ENCODE results near the gene ASIC1.
"Not testable (repeated sequence)": the region's sequence is repeated elsewhere in the genome, so short reads cannot be mapped to it uniquely, and the experiment has no call there.

ASIC1 gene

DNA sequence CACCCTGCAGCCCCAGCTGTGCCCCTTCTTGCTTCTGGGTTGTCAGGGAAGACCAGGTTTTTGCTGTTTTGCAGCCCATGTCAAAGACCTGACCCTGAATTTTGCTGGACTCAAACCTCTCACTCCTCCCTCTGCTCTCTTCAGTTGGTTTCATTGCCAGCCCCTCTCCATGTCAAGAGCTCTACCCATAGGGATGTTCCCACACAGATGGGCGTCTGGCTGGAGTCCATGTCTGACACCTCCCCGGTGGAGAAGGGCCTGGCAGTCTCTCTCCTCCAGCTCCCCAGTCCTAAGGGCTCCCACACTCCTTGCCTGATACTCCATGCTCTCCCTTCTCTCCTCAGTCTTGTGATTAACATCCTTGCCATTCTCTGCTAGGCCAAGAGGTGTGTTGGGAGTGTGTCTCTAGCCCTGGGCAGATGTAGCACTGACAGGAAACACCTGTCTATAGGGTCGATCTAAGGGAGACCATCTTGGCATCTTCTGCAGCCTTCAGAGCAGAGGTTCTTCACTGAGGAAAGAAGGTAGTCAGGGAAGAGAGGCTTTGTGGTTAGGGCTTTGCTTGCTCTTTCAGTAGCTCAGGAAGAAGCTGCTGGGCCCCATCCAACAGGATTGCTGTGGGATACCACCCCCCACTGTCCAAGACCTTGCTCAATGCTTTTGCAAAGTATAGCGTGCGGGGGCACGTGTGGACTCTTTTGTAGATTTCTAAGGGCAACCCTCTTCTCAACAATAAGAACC is 4.7 kb downstream of the ASIC1 start:
- no peak for DNase-seq

GRCh38 chr12:50062728-50063460 is 5.5 kb downstream of the ASIC1 start:
- no peak for DNase-seq

DNA sequence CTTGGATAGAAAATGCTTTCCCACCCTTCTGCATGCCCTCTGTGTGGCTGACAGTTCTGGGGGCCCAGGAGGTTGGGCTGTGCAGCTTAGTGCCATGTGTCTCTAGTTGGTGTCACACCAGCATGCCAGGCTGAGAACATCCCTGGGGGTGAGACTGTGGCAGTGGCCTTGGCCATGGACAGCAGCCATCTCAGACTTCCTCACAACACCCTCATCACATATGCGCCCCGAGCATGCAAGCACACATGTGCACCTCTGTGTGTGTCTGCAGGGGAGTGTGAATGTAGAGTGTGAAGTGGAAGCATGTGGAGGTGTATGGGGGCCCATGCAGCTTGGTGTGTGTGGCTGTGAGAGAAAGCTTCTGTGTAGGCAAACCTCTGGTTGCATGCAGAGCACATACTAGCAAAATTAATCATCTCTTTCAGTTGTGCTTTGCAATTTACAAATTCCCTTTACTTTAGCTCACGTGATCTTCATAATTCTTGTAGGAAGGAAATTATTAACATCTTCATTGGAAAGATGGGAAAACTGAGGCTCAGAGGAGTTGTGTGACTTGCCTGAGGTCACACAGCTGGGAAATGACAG is 8.4 kb downstream of the ASIC1 start:
- no peak for DNase-seq

DNA sequence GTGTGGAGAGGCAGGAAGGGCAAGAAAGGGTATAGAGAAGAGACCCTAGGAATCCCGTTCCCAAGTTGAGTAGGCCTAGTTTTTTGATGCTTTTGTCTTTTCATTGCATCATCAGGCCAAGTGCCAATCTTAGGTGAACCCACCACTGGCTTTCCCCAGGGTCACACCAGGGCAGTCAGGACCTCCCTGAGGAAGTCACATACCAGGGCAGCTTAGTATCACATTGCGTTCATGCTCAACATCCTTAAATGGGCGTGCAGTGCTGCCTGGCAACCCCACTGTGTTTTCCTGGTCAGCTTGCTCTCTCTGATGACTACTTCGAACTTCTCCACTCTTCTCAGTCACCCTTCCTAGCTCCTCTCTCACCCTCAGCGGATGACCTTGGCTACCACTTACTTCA is 9.0 kb downstream of the ASIC1 start:
- DNase-seq, result no peak

GRCh38 chr12:50069069-50069468 is 11.7 kb downstream of the ASIC1 start:
- no peak for DNase-seq

DNA sequence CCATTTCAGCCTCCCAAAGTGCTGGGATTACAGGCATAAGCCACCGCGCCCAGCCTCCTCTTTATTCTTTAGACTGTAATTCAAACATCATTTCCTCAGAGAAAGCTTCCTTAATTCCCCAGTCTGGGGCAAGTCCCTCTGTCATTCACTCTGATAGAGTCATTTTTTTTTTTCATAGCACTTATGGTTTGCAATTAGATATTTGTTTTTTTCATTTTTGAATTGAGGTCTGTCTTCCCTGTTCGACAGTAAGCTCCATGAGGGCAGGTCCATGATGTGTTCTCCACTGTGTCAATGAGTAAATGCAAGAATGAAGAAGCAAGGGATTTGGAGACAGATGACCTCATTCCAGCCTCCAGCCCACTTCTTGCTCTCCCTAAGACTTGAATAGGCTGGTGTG is 12.1 kb downstream of the ASIC1 start:
- DNase-seq, result no peak

- DNase-seq, result peak; percentile 76
Measured at GRCh38 chr12:50070314-50071060, 13.1 kb downstream of the ASIC1 start.

- DNase-seq, result no peak
Measured at GRCh38 chr12:50072198-50072907, 15.0 kb downstream of the ASIC1 start.

- no peak for DNase-seq
Measured at GRCh38 chr12:50073206-50073605, 15.8 kb downstream of the ASIC1 start.

GRCh38 chr12:50073712-50074111 is 16.3 kb downstream of the ASIC1 start:
- no peak for DNase-seq

DNA sequence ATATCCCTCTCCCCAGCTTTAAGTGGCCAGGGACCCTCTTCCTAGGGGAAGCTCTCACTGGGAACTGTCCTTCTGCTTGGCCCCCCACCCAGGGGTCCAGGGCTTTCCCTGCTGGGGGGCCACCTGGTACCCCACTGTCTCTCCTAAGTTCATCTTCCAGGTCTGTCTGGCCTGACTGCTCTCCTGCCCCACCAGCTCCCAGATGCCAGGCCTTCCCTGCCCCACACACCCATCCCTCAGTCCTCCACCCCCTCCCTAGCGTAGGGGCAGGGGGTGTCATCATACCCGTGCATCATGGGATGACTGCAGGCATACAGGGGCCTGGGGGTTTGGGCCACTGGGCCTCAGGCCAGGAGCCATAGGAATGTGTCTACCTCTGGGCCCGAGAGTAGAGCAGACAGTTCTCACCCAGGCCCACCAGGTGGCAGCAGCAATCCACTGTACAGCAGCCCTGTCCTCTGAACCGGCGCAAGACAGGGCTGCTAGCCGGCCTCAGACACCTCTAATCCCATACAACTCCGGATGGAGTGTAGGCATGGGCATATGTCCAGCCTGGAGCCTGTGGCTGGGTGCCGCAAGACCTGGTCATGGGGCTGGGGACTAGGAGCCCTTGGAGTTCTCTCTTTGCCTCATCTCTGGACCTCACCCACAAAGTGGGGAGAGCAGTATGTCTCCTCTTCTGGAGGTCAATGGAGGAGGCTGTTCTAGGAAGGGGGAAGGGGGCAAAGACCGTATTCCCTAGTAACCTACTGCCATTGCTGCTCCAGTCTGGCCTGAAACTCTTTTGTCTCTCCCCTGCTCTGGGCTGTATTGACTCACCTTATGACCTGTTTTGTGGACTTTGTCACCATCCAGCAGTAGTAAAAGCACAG is 17.8 kb downstream of the ASIC1 start:
- peak; percentile 79 for DNase-seq

- DNase-seq, result no peak
Measured at GRCh38 chr12:50075808-50076170, 18.4 kb downstream of the ASIC1 start.

- DNase-seq, result no peak
Measured at GRCh38 chr12:50077099-50077498, 19.7 kb downstream of the ASIC1 start.

DNA sequence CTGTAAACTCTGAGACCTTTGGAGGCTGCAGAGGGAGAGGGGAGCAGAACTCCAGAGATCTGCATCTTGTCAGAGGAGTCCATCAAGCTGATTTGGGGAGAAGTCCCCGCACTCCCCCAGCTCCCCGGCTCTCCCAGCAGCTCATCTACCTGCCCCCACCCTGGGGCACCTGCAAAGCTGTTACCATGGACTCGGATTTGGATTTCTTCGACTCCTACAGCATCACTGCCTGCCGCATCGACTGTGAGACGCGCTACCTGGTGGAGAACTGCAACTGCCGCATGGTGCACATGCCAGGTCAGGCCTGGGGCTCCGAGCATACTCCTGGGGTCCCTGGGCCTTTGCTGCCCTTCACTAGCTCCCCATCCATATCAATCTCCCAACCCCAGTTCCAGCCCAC is 20.9 kb downstream of the ASIC1 start:
- DNase-seq, result no peak

DNA sequence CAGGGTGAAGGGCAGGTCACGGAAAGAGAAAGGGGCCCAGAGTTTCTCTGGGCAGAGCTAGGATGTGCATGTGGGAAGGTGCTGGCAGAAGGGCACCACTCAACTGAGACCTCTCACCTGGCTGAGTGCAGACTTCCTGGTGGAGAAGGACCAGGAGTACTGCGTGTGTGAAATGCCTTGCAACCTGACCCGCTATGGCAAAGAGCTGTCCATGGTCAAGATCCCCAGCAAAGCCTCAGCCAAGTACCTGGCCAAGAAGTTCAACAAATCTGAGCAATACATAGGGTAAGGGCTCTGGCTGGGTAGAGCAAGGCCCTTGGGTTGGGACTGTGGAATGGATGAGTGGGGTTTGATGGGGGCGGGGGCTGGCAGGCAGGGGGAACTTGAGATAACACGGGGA is 22.4 kb downstream of the ASIC1 start:
- DNase-seq, result no peak

DNA sequence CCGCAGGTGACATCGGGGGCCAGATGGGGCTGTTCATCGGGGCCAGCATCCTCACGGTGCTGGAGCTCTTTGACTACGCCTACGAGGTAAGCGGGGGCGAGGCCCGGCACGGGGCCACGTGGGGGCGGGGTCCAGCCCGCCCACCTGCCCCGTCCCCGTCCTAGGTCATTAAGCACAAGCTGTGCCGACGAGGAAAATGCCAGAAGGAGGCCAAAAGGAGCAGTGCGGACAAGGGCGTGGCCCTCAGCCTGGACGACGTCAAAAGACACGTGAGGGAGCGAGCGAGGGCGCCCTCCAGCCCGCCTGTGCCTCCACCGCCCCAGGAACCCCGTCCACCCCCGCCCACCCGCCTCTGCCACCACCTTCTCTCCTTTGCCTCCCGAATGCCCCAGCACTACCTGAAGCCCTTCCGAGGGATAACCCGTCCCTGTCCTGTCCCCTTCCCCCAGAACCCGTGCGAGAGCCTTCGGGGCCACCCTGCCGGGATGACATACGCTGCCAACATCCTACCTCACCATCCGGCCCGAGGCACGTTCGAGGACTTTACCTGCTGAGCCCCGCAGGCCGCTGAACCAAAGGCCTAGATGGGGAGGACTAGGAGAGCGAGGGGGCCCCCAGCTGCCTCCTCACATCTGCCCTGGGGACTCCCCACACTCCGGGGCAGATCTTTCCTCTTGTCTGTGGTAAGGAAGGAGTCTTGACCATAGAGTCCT is 23.9 kb downstream of the ASIC1 start:
- DNase-seq, result no peak

DNA sequence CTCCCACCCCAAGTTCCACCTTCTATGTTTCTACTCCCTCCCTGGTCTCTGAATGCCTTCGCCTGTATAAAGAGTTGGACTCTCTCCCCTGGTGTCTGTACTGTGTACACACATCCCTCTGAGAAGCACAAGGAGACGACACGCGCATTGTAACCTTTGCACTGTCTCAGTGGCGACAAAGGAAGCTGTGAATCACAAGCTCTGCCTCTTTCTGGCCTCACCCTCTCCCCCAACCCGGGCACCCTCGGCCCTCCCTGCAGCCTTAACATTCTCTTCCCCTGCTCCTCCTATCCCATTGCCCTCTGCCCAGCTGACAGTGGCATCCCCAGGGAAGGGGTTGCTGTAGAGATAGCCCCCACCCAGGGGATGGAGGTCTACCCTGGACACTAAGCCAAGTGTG is 25.2 kb downstream of the ASIC1 start:
- no peak for DNase-seq

DNA sequence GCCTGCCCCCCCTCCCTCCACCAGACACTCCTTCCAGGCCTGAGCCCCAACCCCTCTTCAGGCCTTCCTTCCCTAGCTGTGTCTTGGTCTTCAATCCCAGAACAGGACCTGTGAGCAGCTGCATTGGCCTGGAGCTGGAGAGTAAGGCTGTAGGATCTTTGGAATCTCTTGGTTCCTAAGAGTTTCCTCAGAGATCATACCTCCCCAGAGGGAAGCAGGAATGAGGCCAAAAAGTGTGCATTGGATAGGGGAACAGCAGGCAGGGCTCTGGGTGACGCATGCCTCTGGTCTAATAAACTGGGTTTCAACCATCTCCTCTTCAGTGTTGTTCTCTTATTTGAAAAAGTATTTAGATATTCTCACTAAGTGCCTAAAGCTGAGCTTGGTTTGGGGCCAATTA is 25.9 kb downstream of the ASIC1 start:
- no peak for DNase-seq

DNA sequence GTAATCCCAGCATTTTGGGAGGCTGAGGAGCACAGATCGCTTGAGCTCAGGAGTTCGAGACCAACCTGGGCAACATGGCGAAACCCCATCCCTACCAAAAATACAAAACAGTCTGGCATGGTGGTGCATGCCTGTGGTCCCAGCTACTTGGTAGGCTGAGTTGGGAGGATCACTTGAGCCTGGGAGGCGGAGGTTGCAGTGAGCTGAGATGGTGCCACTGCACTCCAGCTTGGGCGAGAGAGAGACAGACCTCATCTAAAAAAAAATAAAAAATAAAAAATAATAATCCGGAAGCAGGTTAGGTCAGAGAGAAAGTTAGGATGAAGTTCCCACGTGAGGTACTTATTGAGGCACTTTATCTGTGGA is 27.0 kb downstream of the ASIC1 start:
- not testable (repeated sequence) for DNase-seq

DNA sequence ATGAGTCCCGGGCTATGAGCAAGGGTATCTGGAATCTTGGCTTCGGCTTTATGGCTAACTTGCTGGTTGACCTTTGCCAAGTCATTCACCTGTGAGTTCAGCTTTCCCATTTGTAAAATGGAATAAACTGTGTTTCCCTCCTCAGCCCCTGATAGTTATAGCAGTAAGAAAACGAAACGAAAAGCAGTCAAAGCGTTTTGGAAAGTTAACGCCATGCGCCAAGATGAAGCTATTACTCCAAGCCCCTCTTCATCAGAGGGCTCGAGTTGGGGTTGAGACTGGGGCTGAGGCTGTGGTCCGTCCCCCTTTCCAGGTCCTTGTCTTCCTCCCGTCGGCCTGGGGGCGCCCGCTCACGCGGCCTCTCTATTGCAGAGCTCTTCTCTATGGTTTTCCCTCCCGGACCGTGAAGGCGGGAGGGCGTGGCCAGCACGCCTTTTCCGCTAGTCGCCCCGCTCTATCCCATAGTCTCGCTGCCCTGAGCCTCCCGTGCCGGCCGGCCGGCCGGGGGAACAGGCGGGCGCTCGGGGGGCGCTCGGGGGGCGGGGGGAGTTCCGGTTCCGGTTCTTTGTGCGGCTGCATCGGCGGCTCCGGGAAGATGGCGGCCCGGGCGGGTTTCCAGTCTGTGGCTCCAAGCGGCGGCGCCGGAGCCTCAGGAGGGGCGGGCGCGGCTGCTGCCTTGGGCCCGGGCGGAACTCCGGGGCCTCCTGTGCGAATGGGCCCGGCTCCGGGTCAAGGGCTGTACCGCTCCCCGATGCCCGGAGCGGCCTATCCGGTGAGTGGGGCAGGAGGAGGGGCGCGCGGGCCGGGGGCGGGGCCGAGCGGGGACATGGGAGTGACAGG is 27.6 kb downstream of the ASIC1 start, which contains the start of gene SMARCD1:
TSS of gene SMARCD1 (plus strand) at position 568 of the 840 bp plus-strand sequence. CDS start at position 596, 28 bp downstream.
- DNase-seq, result peak; percentile 93

Data from hematopoietic multipotent progenitor cell treated with erythropoietin and hydrocortisone succinate and interleukin-3 and kit ligand, for 8 days (in vitro differentiated cells).